ENCODE data around the gene ZNF282. TPM values are rescaled to one million over a fixed set of nuclear protein-coding genes. Genes with fewer than 3 reads are reported as not detected.

The ZNF282 gene
- total and polyA plus RNA-seq, 9 of the 15 experiments (the other 6 are each of a cell fraction or from before 2014, with no cell fraction given): 0.76 to 58.6 (median 17.4) TPM

GRCh38 chr7:149161241-149161848 lies 34.0 kb upstream of the ZNF282 start:
- ChIA-PET CTCF (ENCODE audit: low intra/inter-chr PET ratio) (no interaction called here), POLR2A (interaction anchor here (0.6 to 3.2 kb wide), 5 partner anchors 9 to 475 kb away, joined by 3 to 10 read pairs (median 3); no protein-coding TSS in a partner anchor)
- in situ Hi-C loops (cut with MboI) (no loop called here), intact Hi-C loops (cut with micrococcal nuclease) (no loop called here)
- no peak overlapping the region for H3K27ac ChIP-seq (ENCODE audit: extremely low read depth, low read depth, low read length)
- TF ChIP-seq POLR2A (conservative IDR thresholded peaks at IDR 0.05): no peak
- no peak for TF ChIP-seq CBX8 (IDR thresholded peaks at IDR 0.05; ENCODE audit: borderline replicate concordance, extremely low read depth, low read depth, low read length, poor library complexity, severe bottlenecking)
- TF ChIP-seq JUN (IDR thresholded peaks at IDR 0.05; ENCODE audit: borderline replicate concordance, low read depth, low read length): no peak
- TF ChIP-seq JUN (CRISPR knock-in tag; IDR thresholded peaks at IDR 0.05; ENCODE audit: borderline replicate concordance): 0 out of 2 replicates have a peak, but pooled peaks have one; percentile 32
- peak; percentile 65; the same call in 1 of the 2 replicates for TF ChIP-seq ZNF121 (CRISPR knock-in tag; conservative IDR thresholded peaks at IDR 0.05)
- no peak for TF ChIP-seq ZNF239 (CRISPR knock-in tag; IDR thresholded peaks at IDR 0.05)
- no peak for TF ChIP-seq ZSCAN32 (CRISPR knock-in tag; IDR thresholded peaks at IDR 0.05)
- no peak for TF ChIP-seq HMGN3 (IDR thresholded peaks at IDR 0.05; ENCODE audit: borderline replicate concordance, extremely low read depth, insufficient read length, low read depth, low read length)
- TF ChIP-seq GABPB1 (CRISPR knock-in tag; IDR thresholded peaks at IDR 0.05): no peak
- TF ChIP-seq FOXJ3 (CRISPR knock-in tag; IDR thresholded peaks at IDR 0.05): no peak
- no peak for TF ChIP-seq TAL1 (IDR thresholded peaks at IDR 0.05)
- TF ChIP-seq ZBTB9 (CRISPR knock-in tag; IDR thresholded peaks at IDR 0.05): no peak
- TF ChIP-seq FOXA3 (CRISPR knock-in tag; conservative IDR thresholded peaks at IDR 0.05 in 1 of 2, IDR thresholded peaks at IDR 0.05 in 1 of 2): 0 out of 4 replicates have a peak, but pooled peaks of 1 of the 2 experiments have one; percentile 28
- no peak for TF ChIP-seq GTF2A2 (tag; IDR thresholded peaks at IDR 0.05)
- TF ChIP-seq ZNF699 (CRISPR knock-in tag; IDR thresholded peaks at IDR 0.05; ENCODE audit: insufficient replicate concordance): no peak
- H2AFZ ChIP-seq (ENCODE audit: low read depth, low read length): no peak overlapping the region
- H3K79me2 ChIP-seq (ENCODE audit: control insufficient read depth, insufficient read depth, low read length): peaks cover 5% of the 10 kb centered on the region; the same call in 1 of the 3 replicates
- H3K4me2 ChIP-seq (ENCODE audit: insufficient read depth, low read length): no peak overlapping the region
- WGBS (ENCODE audit: insufficient coverage, low coverage, missing lambda C conversion rate): 78% methylated on average over 5 of the region's 5 CpGs
- H3K9me3 ChIP-seq (replicated peaks; ENCODE audit: control insufficient read depth, insufficient read depth, low read depth, low read length): no peaks in the 10 kb centered on the region
- no peaks in the 10 kb centered on the region for H3K9me1 ChIP-seq (ENCODE audit: control insufficient read depth, insufficient read depth, low read length)
- FAIRE-seq (no peak), ATAC-seq (no peak), DNase-seq (ENCODE audit: extremely low read depth in 1 of 4, low spot score in 3 of 4) (no peak)
- no peak overlapping the region for H3K4me3 ChIP-seq
- H3K36me3 ChIP-seq (ENCODE audit: control insufficient read depth, insufficient read depth, low read length): peaks cover 71% of the 10 kb centered on the region
- no peaks in the 10 kb centered on the region for H4K20me1 ChIP-seq (replicated peaks; ENCODE audit: control insufficient read depth, insufficient read depth, low read length)
- H3K4me1 ChIP-seq (replicated peaks in 1 of 2; ENCODE audit: control insufficient read depth in 2 of 2, insufficient read depth in 2 of 2, low read length in 2 of 2): no peaks in the 10 kb centered on the region
- no peaks in the 10 kb centered on the region for H3K27me3 ChIP-seq (ENCODE audit: control insufficient read depth in 2 of 2, insufficient read depth in 2 of 2, low read length in 2 of 2)
- no peak overlapping the region for H3K9ac ChIP-seq (ENCODE audit: insufficient read depth in 1 of 2, low read depth in 2 of 2, low read length in 2 of 2)
- no TSS peak for BruUV-seq (replicated peaks)
